H1 (cell line): ENCODE results near the gene MREG. TPM values are rescaled to one million over a fixed set of nuclear protein-coding genes. Genes with fewer than 3 reads are reported as not detected.

ENCODE experiments used
- CTCF ChIA-PET: fragments of 300-600 bp; sonication (Branson Sonifier 250); formaldehyde crosslinking; loops from one replicate; lab custom pipeline; 2021; ENCODE audit not compliant: partially characterized antibody; lab: Charles Lee
- POLR2A ChIA-PET: fragments of 300-600 bp; sonication (Branson Sonifier 250); formaldehyde crosslinking; loops from one replicate; lab custom pipeline; 2021; ENCODE audit warnings: inconsistent platforms; ENCODE audit not compliant: partially characterized antibody; lab: Charles Lee
- DNase-seq, 2 experiments: peaks; one replicate each; pipeline versions ENCODE4 v3.0.0 to v3.0.0-alpha.2; 2010 to 2022; ENCODE audit warnings: low spot score in 2 of 2, low read depth in 1 of 2, mixed read lengths in 1 of 2
- FAIRE-seq: peaks from 2 replicates; lab custom pipeline; 2011; peaks lifted over from hg19 to GRCh38; lab: Jason Lieb, UNC
- H2AFZ ChIP-seq: 2 replicates; pipeline ENCODE4 v1.8.1; 2012; ENCODE audit warnings: low read length, inconsistent platforms
- H2AK5ac ChIP-seq: 2 replicates; pipeline ENCODE4 v1.6.1; 2013; ENCODE audit warnings: low read depth, low read length
- H2BK120ac ChIP-seq: replicated peaks from 2 replicates; pipeline ENCODE3; 2013; ENCODE audit warnings: low read depth, low read length, inconsistent platforms
- H2BK12ac ChIP-seq: 2 replicates; pipeline ENCODE4 v1.6.1; 2013; ENCODE audit warnings: low read depth, low read length
- H2BK15ac ChIP-seq: 2 replicates; pipeline ENCODE4 v1.6.1; 2013; ENCODE audit warnings: low read length
- H2BK20ac ChIP-seq: 2 replicates; pipeline ENCODE4 v1.6.1; 2013; ENCODE audit warnings: low read length
- H2BK5ac ChIP-seq: 2 replicates; pipeline ENCODE4 v1.6.1; 2013; ENCODE audit warnings: low read depth, low read length
- H3K14ac ChIP-seq: 2 replicates; pipeline ENCODE4 v1.6.1; 2013; ENCODE audit warnings: inconsistent platforms; ENCODE audit not compliant: insufficient read length
- H3K18ac ChIP-seq: 2 replicates; pipeline ENCODE4 v1.6.1; 2013; ENCODE audit warnings: low read length; ENCODE audit errors: extremely low read depth
- H3K23ac ChIP-seq: 2 replicates; pipeline ENCODE4 v1.6.1; 2013; ENCODE audit warnings: inconsistent platforms; ENCODE audit not compliant: insufficient read length
- H3K23me2 ChIP-seq: 2 replicates; pipeline ENCODE4 v1.6.1; 2013; ENCODE audit warnings: low read depth, low read length
- H3K27ac ChIP-seq: 2 replicates; pipeline ENCODE4 v1.6.1; 2011; ENCODE audit warnings: low read depth, low read length, inconsistent platforms
- H3K27me3 ChIP-seq, 4 experiments: replicated peaks in 1 of 4; 1 replicate in 1 of 4; 2 replicates in 3 of 4; pipeline versions ENCODE4 v1.6.1 to v1.8.1; 2011 to 2013; ENCODE audit warnings: low read length in 3 of 4, mild to moderate bottlenecking in 3 of 4, inconsistent platforms in 2 of 4, mixed read lengths in 2 of 4, moderate library complexity in 1 of 4; ENCODE audit not compliant: control insufficient read depth in 3 of 4, insufficient read depth in 3 of 4; ENCODE audit errors: extremely low read depth in 1 of 4
- H3K36me3 ChIP-seq, 4 experiments: 2 replicates each; pipeline versions ENCODE4 v1.6.1 to v1.8.1; 2011 to 2013; ENCODE audit warnings: mild to moderate bottlenecking in 4 of 4, low read length in 3 of 4, moderate library complexity in 2 of 4, control low read depth in 1 of 4, inconsistent platforms in 1 of 4; ENCODE audit not compliant: insufficient read depth in 4 of 4, control insufficient read depth in 2 of 4
- H3K4ac ChIP-seq: replicated peaks from 2 replicates; pipeline ENCODE3; 2013; ENCODE audit warnings: low read length, low read depth, mixed read lengths, inconsistent platforms; ENCODE audit not compliant: insufficient read length
- H3K4me1 ChIP-seq, 4 experiments: replicated peaks in 1 of 4; 1 replicate in 1 of 4; 2 replicates in 3 of 4; pipeline versions ENCODE4 v1.6.1 to v1.8.1; 2011 to 2013; ENCODE audit warnings: low read length in 3 of 4, inconsistent platforms in 2 of 4, mixed read lengths in 1 of 4; ENCODE audit not compliant: insufficient read depth in 4 of 4, control insufficient read depth in 3 of 4
- H3K4me2 ChIP-seq, 2 experiments: 2 replicates each; pipeline versions ENCODE4 v1.6.1 to v1.8.1; 2011 to 2013; ENCODE audit warnings: low read depth in 2 of 2, low read length in 2 of 2, control low read depth in 1 of 2, inconsistent platforms in 1 of 2, mild to moderate bottlenecking in 1 of 2; ENCODE audit not compliant: insufficient read depth in 1 of 2
- H3K4me3 ChIP-seq, 4 experiments: fragments of 200-600, 300-600 bp in 1 of 4; sonication (generic), shearing (Covaris generic), sonication (Bioruptor Twin) in 1 of 4; 2 replicates each; pipeline versions ENCODE4 v1.5.1 to v1.8.1; 2011 to 2016; ENCODE audit warnings: low read length in 4 of 4, low read depth in 3 of 4, control low read depth in 2 of 4, inconsistent platforms in 2 of 4, mild to moderate bottlenecking in 2 of 4, mixed read lengths in 1 of 4, moderate library complexity in 1 of 4; ENCODE audit not compliant: insufficient read depth in 2 of 4; ENCODE audit errors: extremely low read depth in 1 of 4
- H3K56ac ChIP-seq: replicated peaks from 2 replicates; pipeline ENCODE3; 2013; ENCODE audit warnings: low read depth, mild to moderate bottlenecking, mixed read lengths, low read length, inconsistent platforms; ENCODE audit not compliant: insufficient read length
- H3K79me1 ChIP-seq: 2 replicates; pipeline ENCODE4 v1.6.1; 2013; ENCODE audit warnings: low read depth, low read length, control low read depth
- H3K79me2 ChIP-seq, 2 experiments: 2 replicates each; pipeline versions ENCODE4 v1.6.1 to v1.8.1; 2012 to 2013; ENCODE audit warnings: low read length in 2 of 2, mild to moderate bottlenecking in 2 of 2, inconsistent platforms in 1 of 2; ENCODE audit not compliant: insufficient read depth in 2 of 2, control insufficient read depth in 1 of 2
- H3K9ac ChIP-seq, 4 experiments: replicated peaks in 1 of 4; 1 replicate in 1 of 4; 2 replicates in 3 of 4; pipeline versions ENCODE4 v1.6.1 to v1.8.1; 2011 to 2013; ENCODE audit warnings: low read depth in 3 of 4, low read length in 3 of 4, control low read depth in 2 of 4, mild to moderate bottlenecking in 2 of 4, moderate library complexity in 2 of 4, inconsistent platforms in 1 of 4; ENCODE audit errors: extremely low read depth in 1 of 4
- H3K9me3 ChIP-seq, 2 experiments: 2 replicates each; pipeline versions ENCODE4 v1.6.1 to v1.8.1; 2012 to 2013; ENCODE audit warnings: mild to moderate bottlenecking in 2 of 2, moderate library complexity in 2 of 2, control low read depth in 1 of 2, inconsistent platforms in 1 of 2, low read depth in 1 of 2, low read length in 1 of 2, mixed read lengths in 1 of 2; ENCODE audit not compliant: insufficient read depth in 2 of 2
- H4K20me1 ChIP-seq, 2 experiments: replicated peaks in 1 of 2; 2 replicates each; pipeline versions ENCODE3 to v1.8.1; 2011 to 2013; ENCODE audit warnings: inconsistent platforms in 2 of 2, low read length in 2 of 2, mild to moderate bottlenecking in 1 of 2; ENCODE audit not compliant: insufficient read depth in 2 of 2, control insufficient read depth in 1 of 2
- H4K5ac ChIP-seq: 2 replicates; pipeline ENCODE4 v1.6.1; 2013; ENCODE audit warnings: low read length, low read depth, mixed read lengths, inconsistent platforms; ENCODE audit not compliant: insufficient read length
- H4K8ac ChIP-seq: 2 replicates; pipeline ENCODE4 v1.8.0; 2013; ENCODE audit warnings: mild to moderate bottlenecking, moderate library complexity, low read length, inconsistent platforms; ENCODE audit not compliant: insufficient read depth; ENCODE audit errors: extremely low read depth
- H4K91ac ChIP-seq: replicated peaks from 2 replicates; pipeline ENCODE3; 2013; ENCODE audit warnings: low read length, mixed read lengths, inconsistent platforms; ENCODE audit not compliant: insufficient read length
- ATF2 ChIP-seq: IDR thresholded peaks from 2 replicates; pipeline ENCODE4 v1.6.1; 2012; ENCODE audit warnings: low read length, inconsistent platforms
- KDM1A ChIP-seq: fragments of 200-600, 300-600 bp; sonication (generic); IDR thresholded peaks from 2 replicates; pipeline ENCODE4 v1.7.1; 2016; ENCODE audit warnings: mild to moderate bottlenecking, low read length, borderline replicate concordance
- NRF1 ChIP-seq: IDR thresholded peaks from 2 replicates; pipeline ENCODE4 v1.6.1; 2011; ENCODE audit warnings: mild to moderate bottlenecking, low read depth, low read length, improper control_type of control experiment
- RNF2 ChIP-seq: fragments of 200-900, 300-1000 bp; sonication (generic); IDR thresholded peaks from 2 replicates; pipeline ENCODE4 v1.7.1; 2016; ENCODE audit warnings: borderline replicate concordance, low read depth, mild to moderate bottlenecking, antibody characterized with exemption, low read length; ENCODE audit not compliant: poor library complexity, severe bottlenecking; ENCODE audit errors: missing control alignments
- SAP30 ChIP-seq: fragments of 300-600 bp; sonication (generic); IDR thresholded peaks from 2 replicates; pipeline ENCODE4 v1.7.1; 2012; ENCODE audit warnings: low read length, moderate library complexity, mild to moderate bottlenecking, inconsistent platforms; ENCODE audit not compliant: insufficient read depth, insufficient replicate concordance
- SP2 ChIP-seq: IDR thresholded peaks from 2 replicates; pipeline ENCODE4 v1.6.1; 2012; ENCODE audit warnings: mild to moderate bottlenecking, low read length, inconsistent platforms
- SUZ12 ChIP-seq: fragments of 200-600 bp; sonication (generic); IDR thresholded peaks from 2 replicates; pipeline ENCODE4 v1.6.1; 2012; ENCODE audit warnings: mild to moderate bottlenecking, inconsistent platforms, low read length, moderate library complexity, mixed read lengths
- TEAD4 ChIP-seq: IDR thresholded peaks from 2 replicates; pipeline ENCODE4 v1.6.1; 2012; ENCODE audit warnings: low read depth, low read length, inconsistent platforms, mixed read lengths
- YY1 ChIP-seq: IDR thresholded peaks from 2 replicates; pipeline ENCODE4 v1.6.1; 2011; ENCODE audit warnings: low read depth, mild to moderate bottlenecking, low read length
- ZNF274 ChIP-seq: IDR thresholded peaks from 2 replicates; pipeline ENCODE4 v1.7.0; 2012; ENCODE audit warnings: low read length, borderline replicate concordance; ENCODE audit errors: extremely low read depth
- WGBS, 2 experiments: shearing (Covaris generic) in 1 of 2; methylation state at CpG; one replicate each; pipeline versions ENCODE4 v1.1.6 to v1.1.7; 2013 to 2015; ENCODE audit warnings: low lambda C conversion rate in 2 of 2, mixed read lengths in 2 of 2, inconsistent platforms in 1 of 2, low coverage in 1 of 2, missing lambda C conversion rate in 1 of 2; ENCODE audit not compliant: insufficient replicate concordance in 2 of 2, insufficient coverage in 1 of 2, insufficient read length in 1 of 2; ENCODE audit errors: extremely low coverage in 1 of 2, missing lambda C conversion rate in 1 of 2; 5-methylcytosine and 5-hydroxymethylcytosine counted together
- polyA plus RNA-seq, 7 experiments: library from polyadenylated mRNA; depleted of rRNA in 3 of 7; stranded (reverse) in 5 of 7; unstranded in 2 of 7; fragments of >200 nt in 5 of 7; fragments of 200-250 nt in 2 of 7; gene quantifications; 1 replicate in 5 of 7; 2 replicates in 1 of 7; 4 replicates in 1 of 7; pipeline versions ENCODE4 v1.2.1 to v1.2.3, GENCODE V29; 2011 to 2013; ENCODE audit warnings: missing spikeins in 2 of 7, mixed read lengths in 2 of 7
- total RNA-seq: library from RNA; stranded (reverse); fragmentation: NEBNext Ultra II Directional; extraction: Animal tissue kit (Norgen Biotek cat#: 25700); gene quantifications from 2 replicates; pipeline ENCODE4 v1.2.1, GENCODE V29; 2021

The MREG gene
- total and polyA plus RNA-seq, 2 of the 8 experiments (the other 6 are each of a cell fraction or from before 2014, with no cell fraction given): 7.5 to 31.9 TPM

- Histone ChIP-seq H4K91ac (no peak overlapping the region), H4K8ac (no peak overlapping the region), H2BK20ac (no peak overlapping the region), H3K18ac (no peak overlapping the region), H3K4me2 (no peak overlapping the region), H3K14ac (no peak overlapping the region), H3K4me3 (no peak overlapping the region), H3K9ac (no peak overlapping the region), H2AK5ac (no peak overlapping the region), H4K20me1 (no peaks in the 10 kb centered on the region), H4K5ac (no peak overlapping the region), H2AFZ (no peak overlapping the region), H3K79me1 (no peaks in the 10 kb centered on the region), H2BK5ac (no peak overlapping the region), H2BK120ac (no peak overlapping the region), H2BK12ac (no peak overlapping the region), H3K4ac (no peak overlapping the region), H3K27me3 (no peaks in the 10 kb centered on the region), H2BK15ac (no peak overlapping the region), H3K23me2 (no peaks in the 10 kb centered on the region), H3K79me2 (no peaks in the 10 kb centered on the region), H3K56ac (no peak overlapping the region), H3K36me3 (peaks cover 0 to 5% (median under 1%) of the 10 kb centered on the region in 4 experiments; a peak in 2 of 8 replicates), H3K23ac (no peak overlapping the region), H3K27ac (no peak overlapping the region), H3K4me1 (no peaks in the 10 kb centered on the region), H3K9me3 (no peaks in the 10 kb centered on the region)
- ChIA-PET CTCF (interaction anchor here (0.6 to 12.0 kb wide), 9 partner anchors 11 to 420 kb away, joined by 3 to 165 read pairs (median 5); no protein-coding TSS in a partner anchor), POLR2A (interaction anchor here (0.6 to 2.2 kb wide), 6 partner anchors 9 to 311 kb away, joined by 3 to 6 read pairs (median 4); no protein-coding TSS in a partner anchor)
- DNase-seq: no peak
- TF ChIP-seq NRF1 (no peak), SAP30 (no peak), ATF2 (no peak), RNF2 (no peak), SP2 (no peak), KDM1A (no peak), ZNF274 (no peak), TEAD4 (no peak), YY1 (no peak), SUZ12 (no peak)
- 70% methylated on average over 7 of the region's 7 CpGs; no CpG with 5 or more reads in 1 of the 2 experiments for WGBS, 2 experiments
- FAIRE-seq: no peak
Measured at GRCh38 chr2:216024779-216025336, 11.5 kb upstream of the MREG start.
